GM23248 (cell line): ENCODE measurements around the gene KCNAB1.

Experiments used
- EZH2 ChIP-seq: fragments of 200-600 bp; sonication (generic); IDR thresholded peaks from 2 replicates; pipeline ENCODE4 v1.6.1; 2018; ENCODE audit warnings: antibody characterized with exemption, mild to moderate bottlenecking; ENCODE audit not compliant: insufficient read depth, poor library complexity, severe bottlenecking
- EZH2phosphoT487 ChIP-seq: fragments of 200-600 bp; sonication (generic); IDR thresholded peaks from 2 replicates; pipeline ENCODE4 v1.6.1; 2018; ENCODE audit warnings: antibody characterized with exemption, moderate library complexity, mild to moderate bottlenecking, low read depth; ENCODE audit not compliant: insufficient read depth

DNA sequence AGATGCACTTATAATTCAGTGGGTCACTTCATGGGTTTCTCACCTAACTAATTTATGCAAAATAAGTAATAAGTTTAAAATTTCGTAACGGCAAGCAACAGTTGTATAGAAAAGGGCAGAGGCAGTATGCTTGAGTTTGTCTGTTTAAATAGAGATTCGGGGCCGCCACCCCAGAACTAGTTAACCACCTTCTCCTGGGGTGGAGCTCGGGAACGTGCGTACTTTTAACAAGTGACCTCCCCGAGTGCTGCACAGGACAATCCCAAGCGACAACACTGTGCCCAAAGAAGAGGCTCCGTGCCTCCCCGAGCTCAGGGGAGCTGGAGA lies 434.1 kb downstream of the KCNAB1 start:
- TF ChIP-seq EZH2 (no peak), EZH2phosphoT487 (no peak)
